Mammary epithelial cell (primary cell): ENCODE measurements around the gene ERMAP.
"Not testable (repeated sequence)": the region's sequence is repeated elsewhere in the genome, so short reads cannot be mapped to it uniquely, and the experiment has no call there.

Experiments used
- CTCF ChIP-seq, 2 donors: IDR thresholded peaks in 1 of 2; conservative IDR thresholded peaks in 1 of 2; 2 replicates each; pipeline ENCODE4 v1.5.1; 2011 to 2012; ENCODE audit warnings: inconsistent platforms in 2 of 2, low read length in 2 of 2, mild to moderate bottlenecking in 2 of 2, control low read depth in 1 of 2, low read depth in 1 of 2; ENCODE audit not compliant: insufficient read depth in 1 of 2; ENCODE audit errors: extremely low read depth in 1 of 2
- EZH2 ChIP-seq: IDR thresholded peaks from 2 replicates; pipeline ENCODE4 v1.6.1; 2012; ENCODE audit warnings: low read length, inconsistent platforms, borderline replicate concordance

DNA sequence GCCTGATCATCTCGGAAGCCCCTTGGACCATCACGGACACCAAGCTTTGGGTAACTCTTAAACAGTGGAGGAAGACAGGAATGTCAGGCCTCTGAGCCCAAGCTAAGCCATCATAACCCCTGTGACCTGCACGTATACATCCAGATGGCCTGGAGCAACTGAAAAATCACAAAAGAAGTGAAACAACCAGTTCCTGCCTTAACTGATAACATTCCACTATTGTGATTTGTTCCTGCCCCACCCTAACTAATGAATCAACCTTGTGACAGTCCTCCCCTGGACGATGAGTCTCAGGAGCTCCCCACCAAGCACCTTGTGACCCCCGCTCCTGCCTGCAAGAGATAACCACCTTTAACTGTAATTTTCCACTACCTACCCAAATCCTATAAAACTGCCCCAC lies 42.4 kb downstream of the ERMAP start:
- TF ChIP-seq CTCF (conservative IDR thresholded peaks at IDR 0.05 in 1 of 2, IDR thresholded peaks at IDR 0.05 in 1 of 2; ENCODE audit: extremely low read depth in 1 of 2, insufficient read depth in 1 of 2, low read depth in 1 of 2, low read length in 2 of 2); EZH2: not testable (repeated sequence)
